GM21423 (cell line): ENCODE measurements around the gene ZNF66.
"Not testable (repeated sequence)": the region's sequence is repeated elsewhere in the genome, so short reads cannot be mapped to it uniquely, and the experiment has no call there.

Experiments
- ATAC-seq: cut with Tn5 transposase; IDR thresholded peaks from one replicate; pipeline ENCODE4 v1.9.1; 2021; ENCODE audit warnings: mild to moderate bottlenecking, moderate library complexity; ENCODE audit not compliant: unreplicated experiment

Gene ZNF66

GRCh38 chr19:20776083-20777076 lies at the start of gene ZNF66:
Gene ZNF66, plus strand, starts transcription at chr19:20776304. Its CDS starts 144 bp downstream, at chr19:20776448.
- ATAC-seq: peak; percentile 98

DNA sequence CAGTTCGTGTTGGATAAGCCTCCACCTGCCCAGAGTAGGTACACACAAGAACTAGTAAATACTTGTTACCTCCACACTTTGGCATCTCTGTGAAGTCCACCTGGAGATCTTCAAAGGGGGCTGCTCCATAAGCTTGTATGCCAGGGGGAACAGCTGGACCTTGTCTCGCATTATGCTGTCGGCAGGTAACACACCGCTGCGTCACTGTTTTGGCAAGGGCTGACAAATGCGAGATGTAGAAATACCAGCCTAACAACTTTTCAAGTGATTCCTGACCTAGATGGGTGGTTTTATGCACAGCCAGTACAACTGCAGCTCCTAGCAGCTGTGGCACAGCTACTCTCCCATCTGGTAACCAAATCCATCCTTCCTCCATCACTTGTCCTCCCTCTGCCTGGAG lies 25.9 kb upstream of the ZNF66 start:
- not testable (repeated sequence) for ATAC-seq

DNA sequence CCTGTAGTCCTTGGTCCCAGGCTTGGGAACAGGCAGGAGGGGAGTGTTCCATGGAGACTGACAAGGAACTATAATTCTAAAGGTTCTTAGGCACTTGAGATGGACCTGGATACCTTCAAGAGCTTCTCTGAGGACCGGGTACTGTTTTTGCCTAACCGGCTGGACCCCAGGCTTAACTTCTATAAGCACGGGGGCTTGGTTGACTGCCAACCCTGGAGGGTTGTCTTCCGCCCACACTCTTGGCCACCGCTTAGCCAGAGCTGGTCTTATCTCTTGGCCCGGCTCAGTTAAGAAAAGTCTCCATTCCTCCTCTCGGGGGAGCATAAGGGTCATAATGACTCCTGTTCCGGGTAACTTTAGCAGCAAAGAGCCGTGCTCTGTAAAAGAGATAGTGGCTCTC lies 23.8 kb upstream of the ZNF66 start:
- not testable (repeated sequence) for ATAC-seq

DNA sequence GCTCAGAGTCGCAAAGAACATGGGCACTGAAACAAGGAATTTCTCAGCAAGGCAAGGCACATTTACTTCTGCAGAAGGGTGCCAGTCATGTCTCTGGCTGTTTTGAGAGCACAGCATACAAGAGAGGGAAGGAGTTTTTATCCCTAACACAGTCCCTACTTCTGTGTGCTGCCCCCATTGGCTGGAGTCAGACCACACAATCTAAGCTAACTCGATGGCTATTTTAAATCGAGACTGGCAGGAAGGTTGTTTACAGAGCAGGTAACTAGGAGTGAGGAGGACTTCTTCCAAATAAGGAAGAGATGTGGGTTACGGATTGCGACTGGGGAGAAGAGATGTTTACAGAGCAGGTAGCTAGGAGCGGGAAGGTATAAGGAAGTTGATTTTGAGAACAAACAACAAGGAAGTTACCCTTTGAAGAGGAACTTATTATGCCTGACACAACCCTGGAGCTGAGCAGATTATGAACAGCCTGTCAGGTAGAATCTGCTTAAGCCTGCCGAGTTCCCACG lies 6.8 kb upstream of the ZNF66 start:
- not testable (repeated sequence) for ATAC-seq

DNA sequence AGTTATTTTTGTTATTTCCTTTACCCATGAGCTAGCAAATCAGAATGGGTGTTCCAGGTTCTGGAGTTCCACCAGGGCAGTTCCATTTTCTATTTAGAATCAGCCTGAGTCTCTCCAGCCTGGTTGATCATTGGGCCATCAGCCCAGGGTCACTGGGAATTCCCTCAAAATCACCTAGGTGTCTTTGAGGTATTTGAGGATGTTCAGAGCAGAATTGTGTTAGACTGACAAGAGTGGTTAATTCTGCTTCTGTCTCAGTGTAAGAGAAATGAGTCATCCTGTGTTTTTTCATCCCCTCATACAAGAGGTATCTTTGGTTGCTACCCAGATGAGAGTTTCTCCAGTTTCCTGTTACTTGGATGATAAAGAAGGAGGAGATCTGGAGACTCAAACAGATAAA lies 11.7 kb downstream of the ZNF66 start:
- no peak for ATAC-seq

DNA sequence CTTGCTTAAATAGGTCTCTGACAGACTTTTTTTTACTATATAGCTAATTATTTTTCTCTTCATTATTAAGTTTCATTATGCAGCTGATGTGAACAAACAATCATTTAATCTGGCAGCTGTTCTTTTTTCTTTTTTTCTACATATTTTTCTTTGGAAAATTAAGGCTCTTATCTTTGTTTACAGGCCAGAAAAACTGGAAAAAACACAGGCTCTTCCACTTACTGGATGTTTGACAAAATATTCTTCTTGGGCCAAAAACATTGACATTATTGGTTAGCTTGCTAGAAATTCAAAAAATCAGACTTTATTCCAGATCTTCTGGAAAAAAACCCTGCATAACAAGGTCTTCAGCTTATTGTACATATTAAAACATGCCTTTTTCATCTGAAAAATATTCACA lies 15.7 kb downstream of the ZNF66 start:
- no peak for ATAC-seq

DNA sequence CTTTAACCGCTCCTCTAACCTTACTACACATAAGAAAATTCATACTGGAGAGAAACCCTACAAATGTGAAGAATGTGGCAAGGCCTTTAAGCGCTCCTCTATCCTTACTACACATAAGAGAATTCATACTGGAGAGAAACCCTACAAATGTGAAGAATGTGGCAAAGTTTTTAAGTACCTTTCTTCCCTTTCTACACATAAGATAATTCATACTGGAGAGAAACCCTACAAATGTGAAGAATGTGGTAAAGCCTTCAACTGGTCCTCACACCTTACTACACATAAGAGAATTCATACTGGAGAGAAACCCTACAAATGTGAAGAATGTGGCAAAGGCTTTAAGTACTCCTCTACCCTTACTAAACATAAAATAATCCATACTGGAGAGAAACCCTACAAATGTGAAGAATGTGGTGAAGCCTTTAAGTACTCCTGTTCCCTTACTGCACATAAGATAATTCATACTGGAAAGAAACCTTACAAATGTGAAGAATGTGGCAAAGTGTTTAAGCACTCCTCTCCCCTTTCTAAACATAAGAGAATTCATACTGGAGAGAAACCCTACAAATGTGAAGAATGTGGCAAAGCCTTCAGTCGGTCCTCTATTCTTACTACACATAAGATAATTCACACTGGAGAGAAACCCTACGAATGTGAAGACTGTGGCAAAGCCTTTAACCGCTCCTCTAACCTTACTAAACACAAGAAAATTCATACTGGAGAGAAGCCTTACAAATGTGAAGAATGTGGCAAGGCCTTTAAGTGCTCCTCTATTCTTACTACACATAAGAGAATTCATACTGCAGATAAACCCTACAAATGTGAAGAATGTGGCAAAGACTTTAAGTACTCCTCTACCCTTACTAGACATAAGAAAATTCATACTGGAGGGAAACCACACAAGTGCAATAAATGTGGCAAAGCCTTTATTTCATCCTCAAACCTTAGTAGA lies 30.5 kb downstream of the ZNF66 start:
- ATAC-seq: not testable (repeated sequence)

DNA sequence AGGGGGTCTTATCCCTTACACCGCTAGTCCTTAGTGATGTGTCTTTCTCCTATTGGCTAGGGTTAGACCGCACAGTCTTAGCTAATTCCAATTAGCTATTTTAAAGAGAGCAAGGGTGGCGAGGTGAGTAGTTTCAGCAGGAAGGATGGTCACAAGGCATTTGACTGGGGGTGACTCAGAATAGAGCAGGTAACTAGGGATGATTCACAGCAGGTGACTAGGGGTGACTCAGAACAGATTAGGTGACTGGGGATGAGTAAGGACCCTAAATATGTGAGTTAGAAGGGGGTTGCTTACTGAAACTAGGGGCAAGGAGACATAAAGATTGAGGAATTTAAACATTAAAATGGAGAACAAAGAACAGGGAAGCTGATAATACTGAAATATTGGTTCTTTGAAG lies 64.3 kb downstream of the ZNF66 start:
- ATAC-seq: no peak
